ENCODE data around the gene ZNF862. TPM values are rescaled to one million over a fixed set of nuclear protein-coding genes. Genes with fewer than 3 reads are reported as not detected.

ZNF862 gene
- total and polyA plus RNA-seq, 8 donors = 2.4 to 13.4 (median 7.3) TPM

DNA sequence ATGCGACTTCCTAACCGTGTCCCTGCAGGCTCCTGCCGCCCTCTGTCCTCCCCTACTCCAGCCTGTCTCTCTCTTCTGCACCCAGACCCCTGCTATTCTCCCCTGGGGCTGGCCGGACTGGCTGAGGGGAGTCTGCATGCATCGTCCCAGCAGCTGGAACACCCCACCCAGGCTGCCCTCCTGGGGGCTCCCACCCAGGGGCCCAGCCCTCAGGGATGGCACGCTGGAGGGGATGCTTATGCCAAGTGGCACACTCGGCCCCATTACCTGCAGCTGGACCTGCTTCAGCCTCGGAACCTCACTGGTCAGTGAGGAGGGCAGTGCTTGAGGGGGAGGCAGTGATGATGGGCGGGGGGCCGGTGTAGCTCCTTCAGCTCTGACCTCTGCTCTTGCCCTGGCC lies 43.0 kb upstream of the ZNF862 start:
- no peak for DNase-seq
- TF ChIP-seq POLR2AphosphoS5 (IDR thresholded peaks at IDR 0.05) = no peak
- 76 to 85% (median 77%) methylated on average over 9 to 10 of the region's 10 CpGs for WGBS, 5 donors

DNA sequence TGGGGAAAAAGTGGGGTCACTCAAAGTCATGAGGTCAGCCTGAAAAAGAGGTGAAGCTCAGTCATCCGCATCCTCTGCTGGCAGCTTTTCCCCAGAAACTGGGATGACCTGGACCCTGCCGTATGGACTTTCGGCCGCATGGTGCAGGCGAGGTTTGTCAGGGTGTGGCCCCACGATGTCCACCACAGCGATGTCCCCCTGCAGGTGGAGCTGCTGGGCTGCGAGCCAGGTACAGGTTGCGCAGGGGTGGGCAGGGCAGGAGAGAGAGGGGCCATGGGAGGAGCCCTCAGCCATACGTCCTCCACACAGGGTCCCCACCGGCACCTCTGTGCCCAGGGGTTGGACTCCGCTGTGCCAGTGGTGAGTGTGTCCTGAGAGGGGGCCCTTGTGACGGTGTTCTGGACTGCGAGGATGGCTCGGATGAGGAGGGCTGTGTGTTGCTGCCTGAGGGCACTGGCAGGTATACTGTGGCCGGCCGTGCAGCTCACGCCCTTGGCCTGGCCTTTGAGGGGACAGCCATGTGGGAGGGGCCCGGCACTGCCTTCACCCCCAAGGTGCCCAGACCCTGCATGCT lies 41.8 kb upstream of the ZNF862 start:
- no peak for DNase-seq
- Histone ChIP-seq H3K4me3 (no peak overlapping the region), H3K27ac (no peak overlapping the region), H3K36me3 (no peaks in the 10 kb centered on the region), H3K27me3 (peaks cover 0 to 14% (median 3%) of the 10 kb centered on the region in 3 donors), H3K9me3 (no peaks in the 10 kb centered on the region), H3K4me1 (no peaks in the 10 kb centered on the region)
- intact Hi-C loops (cut with DNase I; ENCODE audit: low total_unique reads) = no loop called here
- TF ChIP-seq EP300 (IDR thresholded peaks at IDR 0.05) (no peak), POLR2AphosphoS5 (IDR thresholded peaks at IDR 0.05) (no peak), POLR2A (IDR thresholded peaks at IDR 0.05) (no peak)
- TF ChIP-seq, protein P1, sequence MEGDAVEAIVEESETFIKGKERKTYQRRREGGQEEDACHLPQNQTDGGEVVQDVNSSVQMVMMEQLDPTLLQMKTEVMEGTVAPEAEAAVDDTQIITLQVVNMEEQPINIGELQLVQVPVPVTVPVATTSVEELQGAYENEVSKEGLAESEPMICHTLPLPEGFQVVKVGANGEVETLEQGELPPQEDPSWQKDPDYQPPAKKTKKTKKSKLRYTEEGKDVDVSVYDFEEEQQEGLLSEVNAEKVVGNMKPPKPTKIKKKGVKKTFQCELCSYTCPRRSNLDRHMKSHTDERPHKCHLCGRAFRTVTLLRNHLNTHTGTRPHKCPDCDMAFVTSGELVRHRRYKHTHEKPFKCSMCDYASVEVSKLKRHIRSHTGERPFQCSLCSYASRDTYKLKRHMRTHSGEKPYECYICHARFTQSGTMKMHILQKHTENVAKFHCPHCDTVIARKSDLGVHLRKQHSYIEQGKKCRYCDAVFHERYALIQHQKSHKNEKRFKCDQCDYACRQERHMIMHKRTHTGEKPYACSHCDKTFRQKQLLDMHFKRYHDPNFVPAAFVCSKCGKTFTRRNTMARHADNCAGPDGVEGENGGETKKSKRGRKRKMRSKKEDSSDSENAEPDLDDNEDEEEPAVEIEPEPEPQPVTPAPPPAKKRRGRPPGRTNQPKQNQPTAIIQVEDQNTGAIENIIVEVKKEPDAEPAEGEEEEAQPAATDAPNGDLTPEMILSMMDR (IDR thresholded peaks at IDR 0.05) = no peak
- 83 to 95% (median 88%) methylated on average over 11 to 19 of the region's 19 CpGs for WGBS, 5 donors

More for the DNA sequence above, 43.0 kb upstream of the ZNF862 start:
- H3K36me3 ChIP-seq = no peaks in the 10 kb centered on the region
- H3K4me1 ChIP-seq = peaks cover 0 to 5% (median 3%) of the 10 kb centered on the region in 4 donors
- no peak overlapping the region for H3K27ac ChIP-seq
- intact Hi-C loops (cut with DNase I; ENCODE audit: low total_unique reads) = no loop called here
- no peaks in the 10 kb centered on the region for H3K9me3 ChIP-seq
- H3K27me3 ChIP-seq = peaks cover 0 to 26% (median 15%) of the 10 kb centered on the region in 3 donors
- no peak overlapping the region for H3K4me3 ChIP-seq

GRCh38 chr7:149797771-149798170 lies 40.4 kb upstream of the ZNF862 start:
- Histone ChIP-seq H3K4me3 (no peak overlapping the region), H3K36me3 (no peaks in the 10 kb centered on the region), H3K4me1 (no peaks in the 10 kb centered on the region), H3K27me3 (peaks cover 0 to 3% (median 0%) of the 10 kb centered on the region in 3 donors), H3K9me3 (no peaks in the 10 kb centered on the region), H3K27ac (no peak overlapping the region)
- DNase-seq = no peak
- TF ChIP-seq, protein P1 (IDR thresholded peaks at IDR 0.05) = no peak
- TF ChIP-seq EP300 (IDR thresholded peaks at IDR 0.05) (no peak), POLR2A (IDR thresholded peaks at IDR 0.05) (no peak), POLR2AphosphoS5 (IDR thresholded peaks at IDR 0.05) (no peak)
- intact Hi-C loops (cut with DNase I; ENCODE audit: low total_unique reads) = no loop called here
- WGBS, 5 donors = 83 to 94% (median 86%) methylated on average over 7 of the region's 7 CpGs

- no peak for TF ChIP-seq EP300 (IDR thresholded peaks at IDR 0.05)
- TF ChIP-seq POLR2AphosphoS5 (IDR thresholded peaks at IDR 0.05) = no peak
- TF ChIP-seq, protein P1 (IDR thresholded peaks at IDR 0.05) = peak in 3 of 7 experiments; percentile 10 to 41 (median 36)
- no peak for TF ChIP-seq POLR2A (IDR thresholded peaks at IDR 0.05)
- Histone ChIP-seq H3K27ac (no peak overlapping the region), H3K36me3 (no peaks in the 10 kb centered on the region), H3K9me3 (no peaks in the 10 kb centered on the region), H3K27me3 (peaks cover 0 to 11% (median 0%) of the 10 kb centered on the region in 3 donors), H3K4me3 (no peak overlapping the region), H3K4me1 (no peaks in the 10 kb centered on the region)
- intact Hi-C loops (cut with DNase I; ENCODE audit: low total_unique reads) = no loop called here
- peak; percentile 56 to 63 for DNase-seq
- 52 to 61% (median 60%) methylated on average over 7 to 8 of the region's 8 CpGs for WGBS, 5 donors
Measured at GRCh38 chr7:149799397-149800168, 38.6 kb upstream of the ZNF862 start.

All from stomach (tissue), 9 donors.